BLaER1 (cell line): Measurements from ENCODE around the gene CISTR.
A peak's percentile ranks its signal among the peaks of the same experiment; 100 is the strongest.

ENCODE experiments used
- H3K27ac ChIP-seq: shearing (Covaris generic); formaldehyde crosslinking; 2 replicates; pipeline ENCODE4 v1.8.1; 2022
- H3K27me3 ChIP-seq: shearing (Covaris generic); formaldehyde crosslinking; 2 replicates; pipeline ENCODE4 v1.8.1; 2022
- H3K36me3 ChIP-seq: shearing (Covaris generic); formaldehyde crosslinking; 2 replicates; pipeline ENCODE4 v1.8.1; 2022
- H3K4me1 ChIP-seq: shearing (Covaris generic); formaldehyde crosslinking; 2 replicates; pipeline ENCODE4 v1.8.1; 2022
- H3K4me2 ChIP-seq: shearing (Covaris generic); formaldehyde crosslinking; 2 replicates; pipeline ENCODE4 v1.8.1; 2022
- H3K4me3 ChIP-seq: shearing (Covaris generic); formaldehyde crosslinking; 2 replicates; pipeline ENCODE4 v1.8.1; 2022
- H3K9ac ChIP-seq: shearing (Covaris generic); formaldehyde crosslinking; 2 replicates; pipeline ENCODE4 v1.8.1; 2022
- H3K9me3 ChIP-seq: shearing (Covaris generic); formaldehyde crosslinking; 2 replicates; pipeline ENCODE4 v1.8.1; 2022
- H4K20me1 ChIP-seq: shearing (Covaris generic); formaldehyde crosslinking; 2 replicates; pipeline ENCODE4 v1.8.1; 2022
- Cebpa-rat ChIP-seq: shearing (Covaris generic); IDR thresholded peaks from 2 replicates; pipeline ENCODE4 v1.8.1; 2022

Gene CISTR

DNA sequence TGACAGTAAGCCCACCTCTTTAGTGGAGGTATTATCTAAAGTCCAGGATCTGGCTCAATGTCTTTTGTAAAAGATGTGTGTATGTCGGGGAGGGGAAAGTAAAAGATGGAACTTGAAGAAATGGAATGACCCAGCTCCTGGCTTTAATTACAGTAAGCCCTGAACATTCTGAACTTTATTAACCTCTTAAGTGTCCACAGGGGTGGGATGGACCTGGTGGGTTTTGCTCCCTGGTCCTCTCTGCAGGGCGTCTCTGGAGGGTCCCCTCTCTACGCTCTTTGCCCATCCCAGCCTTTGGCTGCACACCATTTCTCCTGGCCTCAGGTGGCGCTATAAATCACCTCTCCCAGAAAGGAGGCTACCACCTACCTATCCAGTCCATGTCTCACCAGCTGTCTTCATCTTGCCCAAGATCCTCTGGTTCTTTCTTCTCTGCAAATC lies 3.7 kb upstream of the CISTR start:
- Histone ChIP-seq H3K36me3 (no peaks in the 10 kb centered on the region), H3K4me1 (peaks cover 61% of the 10 kb centered on the region), H3K27ac (no peak overlapping the region), H3K9me3 (no peaks in the 10 kb centered on the region), H3K9ac (no peak overlapping the region), H3K4me2 (peak overlapping the region; percentile 69), H3K4me3 (no peak overlapping the region), H3K27me3 (peaks cover 91% of the 10 kb centered on the region), H4K20me1 (no peaks in the 10 kb centered on the region)
- no peak for TF ChIP-seq Cebpa-rat

DNA sequence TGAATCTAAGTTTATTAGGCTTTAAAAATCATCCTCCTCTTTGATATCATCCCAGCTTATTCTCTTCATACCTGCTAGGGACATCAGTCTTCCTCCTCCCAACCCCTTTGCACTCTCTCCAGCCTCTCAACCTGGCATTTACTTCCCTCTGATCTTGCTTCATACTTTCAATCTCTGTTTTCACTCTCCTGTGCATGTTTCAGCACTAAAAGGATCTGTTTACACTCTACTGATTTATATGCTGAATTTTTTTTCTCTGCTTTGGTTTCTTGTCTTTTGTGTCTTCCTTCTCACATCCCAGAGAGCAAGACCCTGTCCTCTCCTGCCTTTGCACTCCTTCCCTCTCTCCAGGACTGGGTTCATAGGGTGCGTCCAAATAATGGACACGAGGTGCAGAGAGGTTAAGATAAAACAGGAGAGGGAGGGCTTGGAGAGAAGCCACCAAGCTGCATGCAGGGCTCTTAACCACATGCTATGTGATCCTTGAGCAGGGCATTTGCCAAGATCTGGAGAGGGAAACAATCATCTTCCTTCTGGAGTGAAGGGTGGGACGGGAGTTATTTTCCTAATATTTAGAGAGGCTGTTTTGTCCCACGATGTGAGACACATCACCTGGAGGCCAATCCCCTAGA lies 3.0 kb upstream of the CISTR start:
- Histone ChIP-seq H3K4me3 (no peak overlapping the region), H3K27ac (no peak overlapping the region), H3K9me3 (no peaks in the 10 kb centered on the region), H3K4me2 (peak overlapping the region; percentile 69), H3K4me1 (peaks cover 66% of the 10 kb centered on the region), H3K9ac (no peak overlapping the region), H3K36me3 (no peaks in the 10 kb centered on the region), H3K27me3 (peaks cover 95% of the 10 kb centered on the region), H4K20me1 (no peaks in the 10 kb centered on the region; the same call in 1 of the 2 replicates)
- no peak for TF ChIP-seq Cebpa-rat

DNA sequence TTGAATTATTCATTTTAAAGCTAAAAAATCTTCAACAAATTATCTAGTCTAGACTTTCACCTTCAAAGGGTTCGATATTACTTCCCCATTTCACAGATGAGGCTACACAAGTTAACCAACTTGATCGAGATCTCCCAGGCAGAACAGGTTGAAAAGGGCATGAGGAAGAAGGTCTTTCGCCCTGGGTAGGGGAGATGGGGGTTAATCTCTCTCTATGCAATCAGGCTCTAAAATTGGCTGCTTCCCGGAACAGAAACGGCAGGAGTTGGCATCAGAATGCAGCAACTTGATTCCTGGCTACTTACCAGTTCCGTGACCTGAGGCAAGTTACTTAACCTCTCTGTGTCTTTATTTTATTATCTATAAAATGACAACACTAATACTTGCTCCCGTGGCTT lies 2.4 kb upstream of the CISTR start:
- TF ChIP-seq Cebpa-rat: no peak
- Histone ChIP-seq H3K36me3 (no peaks in the 10 kb centered on the region), H3K9me3 (no peaks in the 10 kb centered on the region), H4K20me1 (peaks cover 4% of the 10 kb centered on the region; the same call in 1 of the 2 replicates), H3K9ac (no peak overlapping the region), H3K27ac (no peak overlapping the region), H3K4me2 (peak overlapping the region; percentile 69), H3K4me3 (no peak overlapping the region), H3K4me1 (peaks cover 66% of the 10 kb centered on the region), H3K27me3 (peaks cover 95% of the 10 kb centered on the region)

DNA sequence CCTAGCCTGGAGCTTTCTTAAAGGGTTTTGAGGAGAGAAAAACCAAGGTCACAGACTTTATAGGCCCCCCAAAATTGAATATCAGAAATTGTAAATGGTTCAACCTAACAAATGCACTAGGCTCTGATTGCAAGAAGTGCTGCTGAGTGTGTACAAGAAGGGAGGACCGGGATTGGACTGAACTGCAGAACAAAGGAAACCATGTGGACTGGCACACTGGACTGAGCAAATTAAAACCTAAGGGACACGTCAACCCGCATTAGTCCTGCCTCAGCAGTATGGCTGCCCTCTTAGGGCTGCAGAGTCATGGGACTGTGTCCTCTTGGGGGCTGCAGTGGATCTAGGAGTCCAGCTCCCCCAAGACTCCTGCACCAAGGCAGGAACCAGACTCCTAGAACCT lies 842 bp upstream of the CISTR start:
- Histone ChIP-seq H3K36me3 (no peaks in the 10 kb centered on the region), H3K9me3 (no peaks in the 10 kb centered on the region), H3K27ac (no peak overlapping the region), H3K27me3 (peaks cover 95% of the 10 kb centered on the region), H3K4me2 (no peak overlapping the region), H4K20me1 (peaks cover 20% of the 10 kb centered on the region; the same call in 1 of the 2 replicates), H3K4me3 (no peak overlapping the region), H3K9ac (no peak overlapping the region), H3K4me1 (peaks cover 66% of the 10 kb centered on the region)
- TF ChIP-seq Cebpa-rat: no peak

DNA sequence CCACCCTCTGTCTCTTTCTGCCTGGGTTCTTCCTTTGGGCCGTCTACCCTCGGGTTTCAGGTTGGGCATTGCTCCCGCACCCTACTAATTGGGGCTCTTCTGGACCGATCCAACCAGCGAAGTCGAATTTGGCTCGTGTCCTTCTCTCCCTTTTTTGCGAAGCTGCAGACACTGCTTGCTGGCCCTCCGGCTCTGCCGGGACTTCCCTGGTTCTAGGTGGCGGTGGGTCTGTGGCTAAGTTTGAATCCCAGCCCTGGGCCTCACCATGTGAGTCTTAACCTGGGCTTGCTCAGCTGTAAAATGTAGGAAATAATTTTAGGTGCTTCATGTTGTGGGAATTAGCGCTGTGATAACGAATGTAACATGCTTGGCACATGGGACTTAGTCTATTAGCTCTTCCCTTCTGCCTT lies 418 bp upstream of the CISTR start:
- H3K9me3 ChIP-seq: no peaks in the 10 kb centered on the region
- H3K9ac ChIP-seq: peak overlapping the region; percentile 63; the same call in 1 of the 2 replicates
- H3K27ac ChIP-seq: no peak overlapping the region
- peaks cover 95% of the 10 kb centered on the region for H3K27me3 ChIP-seq
- H4K20me1 ChIP-seq: peaks cover 21% of the 10 kb centered on the region; the same call in 1 of the 2 replicates
- peak overlapping the region; percentile 67 for H3K4me3 ChIP-seq
- no peak for TF ChIP-seq Cebpa-rat
- H3K36me3 ChIP-seq: no peaks in the 10 kb centered on the region
- H3K4me1 ChIP-seq: peaks cover 64% of the 10 kb centered on the region
- H3K4me2 ChIP-seq: peak overlapping the region; percentile 96

DNA sequence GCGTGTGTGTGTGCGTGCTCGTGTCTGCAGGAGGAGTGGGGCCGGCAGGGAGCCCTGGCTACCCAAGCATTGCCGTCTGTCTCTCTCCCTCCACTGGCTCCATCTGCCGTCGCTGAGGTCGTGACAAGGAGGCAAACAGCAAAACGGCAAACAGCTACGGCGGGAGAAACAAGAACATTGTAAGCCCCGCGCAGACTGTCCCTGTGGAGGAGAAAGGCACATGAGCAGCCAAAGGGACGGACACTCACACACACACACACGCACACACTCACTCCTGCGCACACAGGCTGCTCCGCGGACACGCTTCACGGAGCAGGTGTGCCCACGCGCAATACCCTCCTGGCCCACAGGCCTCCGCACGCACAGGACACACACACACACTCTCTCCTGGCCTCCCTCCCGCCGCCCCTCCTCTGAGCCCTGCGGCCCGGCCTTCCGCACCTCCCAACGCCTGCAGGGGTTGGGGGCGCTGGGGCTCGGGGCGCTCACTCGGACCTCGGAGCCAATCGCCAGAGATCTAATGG lies 905 bp downstream of the CISTR start:
- peaks cover 99% of the 10 kb centered on the region for H3K27me3 ChIP-seq
- H4K20me1 ChIP-seq: peaks cover 21% of the 10 kb centered on the region; the same call in 1 of the 2 replicates
- H3K9ac ChIP-seq: peak overlapping the region; percentile 63
- H3K27ac ChIP-seq: peak overlapping the region; percentile 47; the same call in 1 of the 2 replicates
- H3K4me3 ChIP-seq: peak overlapping the region; percentile 67
- H3K4me1 ChIP-seq: peaks cover 51% of the 10 kb centered on the region
- no peaks in the 10 kb centered on the region for H3K36me3 ChIP-seq
- TF ChIP-seq Cebpa-rat: no peak
- H3K4me2 ChIP-seq: peak overlapping the region; percentile 96
- H3K9me3 ChIP-seq: no peaks in the 10 kb centered on the region

DNA sequence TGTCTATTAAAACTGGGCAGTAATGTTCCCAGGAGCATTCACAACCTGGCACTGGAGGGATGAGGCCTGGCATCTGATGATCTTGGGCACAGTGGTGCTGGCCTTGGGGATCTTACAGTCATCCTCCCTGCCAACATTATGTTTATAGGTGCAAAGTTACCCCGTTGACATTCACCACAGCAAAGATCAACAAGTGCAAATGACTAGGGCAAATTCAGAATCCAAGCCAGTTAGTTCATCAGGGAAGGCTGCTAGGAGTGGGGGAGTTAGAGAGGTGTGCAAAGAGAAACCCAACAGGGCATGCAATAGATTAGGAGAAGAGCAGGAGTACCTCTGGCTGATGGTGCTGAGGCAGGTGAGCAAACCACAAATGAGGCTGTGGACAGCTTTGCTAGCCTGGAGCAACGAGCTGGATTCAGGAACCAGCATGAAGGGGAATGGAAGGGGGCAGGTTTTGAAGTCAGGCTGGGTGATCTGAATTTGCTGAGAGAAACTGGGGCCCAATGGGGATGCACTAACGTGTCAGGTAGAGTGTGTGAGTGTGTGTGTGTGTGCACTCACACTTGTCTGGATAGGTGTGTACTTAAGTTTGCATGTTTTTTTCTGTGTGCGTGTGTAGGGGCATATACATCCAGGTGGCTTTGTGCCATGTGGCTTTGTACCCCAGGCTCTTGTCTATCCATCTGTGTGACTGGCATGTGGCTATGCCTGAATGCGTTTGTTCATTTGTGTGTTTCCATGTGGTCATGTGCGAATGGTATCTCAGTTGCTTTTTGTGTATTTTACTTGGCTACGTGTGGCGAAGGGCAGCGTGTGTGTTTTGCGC lies 1.6 kb downstream of the CISTR start:
- Histone ChIP-seq H3K9ac (0 out of 2 replicates have a peak overlapping the region, but pooled peaks have one; percentile 63), H4K20me1 (peaks cover 21% of the 10 kb centered on the region; the same call in 1 of the 2 replicates), H3K36me3 (no peaks in the 10 kb centered on the region), H3K4me2 (peak overlapping the region; percentile 96), H3K4me3 (peak overlapping the region; percentile 67), H3K27ac (no peak overlapping the region), H3K9me3 (no peaks in the 10 kb centered on the region), H3K27me3 (peaks cover 98% of the 10 kb centered on the region), H3K4me1 (peaks cover 44% of the 10 kb centered on the region)
- TF ChIP-seq Cebpa-rat: no peak

DNA sequence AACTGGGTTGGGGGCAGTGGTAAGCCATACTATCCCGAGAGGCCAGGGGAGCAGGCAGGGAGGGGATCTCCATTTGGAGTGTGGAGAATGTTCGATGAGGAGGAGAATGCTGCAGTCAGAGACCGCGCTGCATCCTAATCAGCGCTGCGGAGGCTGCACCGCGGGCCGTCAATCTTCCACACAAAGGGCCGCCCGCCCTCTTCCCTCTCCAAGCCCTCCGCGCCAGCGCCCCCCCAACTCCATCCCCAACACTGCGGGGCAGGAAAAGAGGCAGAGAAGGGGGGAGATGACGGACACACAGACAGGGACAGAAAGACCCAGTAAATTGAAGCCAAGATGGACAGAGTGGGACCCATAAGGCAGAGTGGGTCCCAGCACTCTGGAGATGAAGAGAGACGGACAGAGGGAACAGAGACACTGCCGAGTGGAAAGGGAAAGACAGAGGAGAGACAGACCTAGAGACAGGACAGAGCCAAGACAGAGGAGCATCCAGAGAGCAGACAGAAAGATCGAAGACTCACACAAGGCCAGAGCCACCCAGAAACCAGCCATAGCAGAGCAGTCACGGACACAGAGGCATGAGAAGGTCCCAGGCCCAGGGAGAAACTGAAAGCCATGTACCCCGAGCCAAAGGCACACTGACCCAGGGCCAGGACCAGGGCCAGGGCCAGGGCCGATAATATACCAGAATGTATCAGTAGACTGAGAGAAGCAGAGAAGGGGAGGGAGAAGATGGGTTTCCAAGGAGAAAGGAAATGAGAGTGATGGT lies 3.5 kb downstream of the CISTR start:
- H3K9ac ChIP-seq: no peak overlapping the region
- H3K27ac ChIP-seq: no peak overlapping the region
- H3K4me3 ChIP-seq: no peak overlapping the region
- peaks cover 98% of the 10 kb centered on the region for H3K27me3 ChIP-seq
- no peak overlapping the region for H3K4me2 ChIP-seq
- H3K9me3 ChIP-seq: no peaks in the 10 kb centered on the region
- peaks cover 22% of the 10 kb centered on the region; the same call in 1 of the 2 replicates for H4K20me1 ChIP-seq
- no peak for TF ChIP-seq Cebpa-rat
- H3K4me1 ChIP-seq: peaks cover 25% of the 10 kb centered on the region
- H3K36me3 ChIP-seq: no peaks in the 10 kb centered on the region

DNA sequence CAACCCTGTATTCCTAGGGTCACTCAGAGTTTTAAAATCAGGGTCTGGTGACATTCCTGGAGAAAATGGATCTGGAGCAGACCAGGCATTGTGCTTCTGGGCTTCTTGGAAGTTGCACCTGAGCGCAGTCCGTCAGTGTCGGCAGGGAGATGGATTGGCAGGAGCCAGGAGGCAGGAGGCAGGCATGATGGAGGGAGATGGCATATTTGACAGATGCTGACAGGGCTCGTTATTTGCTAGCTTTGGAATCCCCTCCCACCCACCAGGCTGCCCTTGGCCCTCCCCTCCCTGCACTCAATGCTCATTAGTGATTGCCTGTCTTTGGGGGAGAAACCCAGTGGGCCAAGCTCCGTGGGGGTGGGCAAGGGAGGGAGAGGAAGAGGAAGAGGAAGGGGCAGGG lies 4.7 kb downstream of the CISTR start:
- no peaks in the 10 kb centered on the region for H3K36me3 ChIP-seq
- TF ChIP-seq Cebpa-rat: no peak
- H3K9me3 ChIP-seq: no peaks in the 10 kb centered on the region
- peaks cover 98% of the 10 kb centered on the region for H3K27me3 ChIP-seq
- peaks cover 21% of the 10 kb centered on the region for H3K4me1 ChIP-seq
- H4K20me1 ChIP-seq: peaks cover 26% of the 10 kb centered on the region; the same call in 1 of the 2 replicates
- no peak overlapping the region for H3K4me2 ChIP-seq
- H3K27ac ChIP-seq: no peak overlapping the region
- no peak overlapping the region for H3K9ac ChIP-seq
- H3K4me3 ChIP-seq: no peak overlapping the region
